K562 (cell line): ENCODE measurements around the gene NEK2. TPM values are rescaled to one million over a fixed set of nuclear protein-coding genes. Genes with fewer than 3 reads are reported as not detected.

Experiments
- KDM1A ChIP-seq, 2 experiments: fragments of 450-650 bp; IDR thresholded peaks; 2 replicates each; pipeline ENCODE4 v1.6.1; 2016; ENCODE audit warnings: mild to moderate bottlenecking in 2 of 2
- NEUROD1 ChIP-seq: fragments of 150-350 bp; IDR thresholded peaks from 2 replicates; pipeline ENCODE4 v1.6.1; 2014; ENCODE audit warnings: borderline replicate concordance, low read length, low read depth; ENCODE audit not compliant: partially characterized antibody
- PCBP1 ChIP-seq: fragments of 200-400 bp; formaldehyde crosslinking; IDR thresholded peaks from 2 replicates; pipeline ENCODE4 v1.6.1; 2018; ENCODE audit warnings: mild to moderate bottlenecking, low read depth, low read length; ENCODE audit not compliant: poor library complexity, severe bottlenecking
- PHB2 ChIP-seq: fragments of 450-650 bp; IDR thresholded peaks from 2 replicates; pipeline ENCODE4 v1.6.1; 2017; ENCODE audit warnings: low read depth
- TBL1XR1 ChIP-seq, 2 experiments: IDR thresholded peaks; 2 replicates each; pipeline ENCODE4 v1.6.1; 2012; ENCODE audit warnings: improper control_type of control experiment in 2 of 2, low read length in 2 of 2, mild to moderate bottlenecking in 1 of 2
- ZNF696 ChIP-seq: fragments of 250-450 bp; sonication (Bioruptor Pico); conservative IDR thresholded peaks from 2 replicates; pipeline ENCODE4 v1.4.0; 2020; ENCODE audit warnings: mild to moderate bottlenecking, moderate library complexity
- polyA plus RNA-seq, 8 experiments: library from polyadenylated mRNA; depleted of rRNA in 4 of 8; stranded (reverse) in 5 of 8; unstranded in 3 of 8; fragments of >200 nt; fragmentation: Nextera tagmentation in 2 of 8; fragmentation: Illumina TruSeq in 1 of 8; extraction: Ambion mirVana in 2 of 8; extraction: Trizol in 1 of 8; gene quantifications; 2 replicates each; pipeline versions ENCODE4 v1.2.1 to v1.2.3, GENCODE V29; 2011 to 2014; ENCODE audit warnings: inconsistent platforms in 1 of 8, missing spikeins in 1 of 8
- total RNA-seq, 7 experiments: library from RNA; depleted of rRNA in 6 of 7; stranded (reverse); fragments of >200 nt in 6 of 7; fragmentation: Illumina TruSeq in 2 of 7; extraction: Trizol in 2 of 7; gene quantifications; 2 replicates each; pipeline versions ENCODE4 v1.2.1 to v1.2.3, GENCODE V29; 2011 to 2021; ENCODE audit warnings: low replicate concordance in 1 of 7
- TF ChIP-seq, protein P1 (sequence below), 2 experiments: fragments of 450-650 bp; formaldehyde crosslinking in 1 of 2; IDR thresholded peaks; 2 replicates each; pipeline versions ENCODE4 v1.4.0 to v1.6.1; 2014 to 2020; ENCODE audit warnings: mild to moderate bottlenecking in 2 of 2, borderline replicate concordance in 1 of 2, low read depth in 1 of 2
- TF ChIP-seq, protein P2 (sequence below): sonication (generic); formaldehyde crosslinking; IDR thresholded peaks from 2 replicates; pipeline ENCODE4 v1.8.1; 2022; ENCODE audit warnings: missing genetic modification reagents
- TF ChIP-seq, protein P3 (sequence below): sonication (generic); formaldehyde crosslinking; IDR thresholded peaks from 2 replicates; pipeline ENCODE4 v1.8.0; 2022; ENCODE audit warnings: missing genetic modification reagents, mild to moderate bottlenecking, borderline replicate concordance
- TF ChIP-seq, protein P4 (sequence below), 3 experiments: fragments of 200-800 bp in 1 of 3; fragments of 250-450 bp in 1 of 3; fragments of 450-650 bp in 1 of 3; sonication (Bioruptor Pico) in 1 of 3; sonication (Bioruptor generic) in 1 of 3; formaldehyde crosslinking in 1 of 3; IDR thresholded peaks; 2 replicates each; pipeline versions ENCODE4 v1.6.1 to v1.8.0; 2016 to 2022; ENCODE audit warnings: mild to moderate bottlenecking in 2 of 3, missing genetic modification characterization in 2 of 3, missing compliant biosample characterization in 1 of 3, moderate library complexity in 1 of 3

The NEK2 gene
- total and polyA plus RNA-seq, 9 of the 15 experiments (the other 6 are each of a cell fraction or from before 2014, with no cell fraction given) = 30.0 to 74.7 (median 66.4) TPM

DNA sequence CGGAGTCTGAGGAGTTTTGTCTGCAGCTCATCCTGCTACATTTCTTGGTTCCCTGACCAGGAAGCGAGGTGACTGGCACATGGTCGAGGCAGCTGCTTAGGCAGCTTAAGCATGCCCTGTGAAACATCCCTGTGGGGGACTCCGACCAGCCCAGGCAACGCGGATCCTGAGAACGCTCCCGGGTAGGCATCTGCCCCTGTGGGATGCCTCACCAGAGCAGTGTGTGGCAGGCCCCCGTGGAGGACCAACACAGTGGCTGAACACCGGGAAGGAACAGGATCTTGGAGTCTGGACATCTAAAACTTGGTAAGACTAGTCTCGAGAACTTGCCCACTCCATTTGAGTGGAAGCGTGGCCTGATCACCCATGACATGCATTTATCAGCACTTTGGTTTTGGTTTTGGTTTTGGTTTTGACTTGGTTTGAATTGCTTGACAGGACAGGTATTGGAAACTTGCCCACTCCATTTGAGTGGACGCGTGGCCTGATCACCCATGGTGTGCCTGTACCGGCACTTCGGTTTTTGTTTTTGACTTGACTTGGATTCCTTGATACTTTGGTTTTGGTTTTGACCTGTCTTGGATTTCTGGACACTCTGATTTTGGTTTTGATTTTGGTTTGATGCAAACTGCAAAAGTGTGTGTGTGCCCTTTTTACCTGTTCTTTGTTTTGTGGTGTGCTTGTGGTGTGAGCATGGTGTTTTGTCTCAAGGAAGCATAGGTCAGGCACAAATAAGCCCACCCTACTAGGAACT is 12.2 kb upstream of the NEK2 start (continued):
- TF ChIP-seq, protein P1, sequence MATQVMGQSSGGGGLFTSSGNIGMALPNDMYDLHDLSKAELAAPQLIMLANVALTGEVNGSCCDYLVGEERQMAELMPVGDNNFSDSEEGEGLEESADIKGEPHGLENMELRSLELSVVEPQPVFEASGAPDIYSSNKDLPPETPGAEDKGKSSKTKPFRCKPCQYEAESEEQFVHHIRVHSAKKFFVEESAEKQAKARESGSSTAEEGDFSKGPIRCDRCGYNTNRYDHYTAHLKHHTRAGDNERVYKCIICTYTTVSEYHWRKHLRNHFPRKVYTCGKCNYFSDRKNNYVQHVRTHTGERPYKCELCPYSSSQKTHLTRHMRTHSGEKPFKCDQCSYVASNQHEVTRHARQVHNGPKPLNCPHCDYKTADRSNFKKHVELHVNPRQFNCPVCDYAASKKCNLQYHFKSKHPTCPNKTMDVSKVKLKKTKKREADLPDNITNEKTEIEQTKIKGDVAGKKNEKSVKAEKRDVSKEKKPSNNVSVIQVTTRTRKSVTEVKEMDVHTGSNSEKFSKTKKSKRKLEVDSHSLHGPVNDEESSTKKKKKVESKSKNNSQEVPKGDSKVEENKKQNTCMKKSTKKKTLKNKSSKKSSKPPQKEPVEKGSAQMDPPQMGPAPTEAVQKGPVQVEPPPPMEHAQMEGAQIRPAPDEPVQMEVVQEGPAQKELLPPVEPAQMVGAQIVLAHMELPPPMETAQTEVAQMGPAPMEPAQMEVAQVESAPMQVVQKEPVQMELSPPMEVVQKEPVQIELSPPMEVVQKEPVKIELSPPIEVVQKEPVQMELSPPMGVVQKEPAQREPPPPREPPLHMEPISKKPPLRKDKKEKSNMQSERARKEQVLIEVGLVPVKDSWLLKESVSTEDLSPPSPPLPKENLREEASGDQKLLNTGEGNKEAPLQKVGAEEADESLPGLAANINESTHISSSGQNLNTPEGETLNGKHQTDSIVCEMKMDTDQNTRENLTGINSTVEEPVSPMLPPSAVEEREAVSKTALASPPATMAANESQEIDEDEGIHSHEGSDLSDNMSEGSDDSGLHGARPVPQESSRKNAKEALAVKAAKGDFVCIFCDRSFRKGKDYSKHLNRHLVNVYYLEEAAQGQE (IDR thresholded peaks at IDR 0.05; ENCODE audit: borderline replicate concordance) = no peak
- TF ChIP-seq, protein P1 (CRISPR knock-in tag; IDR thresholded peaks at IDR 0.05; ENCODE audit: low read depth) = no peak
- TF ChIP-seq PHB2 (no peak), TBL1XR1 (IDR thresholded peaks at IDR 0.05; ENCODE audit: low read length in 2 of 2) (no peak), KDM1A (IDR thresholded peaks at IDR 0.05) (peak; percentile 95 to 97), PCBP1 (no peak), NEUROD1 (no peak), ZNF696 (CRISPR knock-in tag) (no peak)
- TF ChIP-seq, protein P2, sequence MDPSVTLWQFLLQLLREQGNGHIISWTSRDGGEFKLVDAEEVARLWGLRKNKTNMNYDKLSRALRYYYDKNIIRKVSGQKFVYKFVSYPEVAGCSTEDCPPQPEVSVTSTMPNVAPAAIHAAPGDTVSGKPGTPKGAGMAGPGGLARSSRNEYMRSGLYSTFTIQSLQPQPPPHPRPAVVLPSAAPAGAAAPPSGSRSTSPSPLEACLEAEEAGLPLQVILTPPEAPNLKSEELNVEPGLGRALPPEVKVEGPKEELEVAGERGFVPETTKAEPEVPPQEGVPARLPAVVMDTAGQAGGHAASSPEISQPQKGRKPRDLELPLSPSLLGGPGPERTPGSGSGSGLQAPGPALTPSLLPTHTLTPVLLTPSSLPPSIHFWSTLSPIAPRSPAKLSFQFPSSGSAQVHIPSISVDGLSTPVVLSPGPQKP (CRISPR knock-in tag) = no peak
- TF ChIP-seq, protein P3, sequence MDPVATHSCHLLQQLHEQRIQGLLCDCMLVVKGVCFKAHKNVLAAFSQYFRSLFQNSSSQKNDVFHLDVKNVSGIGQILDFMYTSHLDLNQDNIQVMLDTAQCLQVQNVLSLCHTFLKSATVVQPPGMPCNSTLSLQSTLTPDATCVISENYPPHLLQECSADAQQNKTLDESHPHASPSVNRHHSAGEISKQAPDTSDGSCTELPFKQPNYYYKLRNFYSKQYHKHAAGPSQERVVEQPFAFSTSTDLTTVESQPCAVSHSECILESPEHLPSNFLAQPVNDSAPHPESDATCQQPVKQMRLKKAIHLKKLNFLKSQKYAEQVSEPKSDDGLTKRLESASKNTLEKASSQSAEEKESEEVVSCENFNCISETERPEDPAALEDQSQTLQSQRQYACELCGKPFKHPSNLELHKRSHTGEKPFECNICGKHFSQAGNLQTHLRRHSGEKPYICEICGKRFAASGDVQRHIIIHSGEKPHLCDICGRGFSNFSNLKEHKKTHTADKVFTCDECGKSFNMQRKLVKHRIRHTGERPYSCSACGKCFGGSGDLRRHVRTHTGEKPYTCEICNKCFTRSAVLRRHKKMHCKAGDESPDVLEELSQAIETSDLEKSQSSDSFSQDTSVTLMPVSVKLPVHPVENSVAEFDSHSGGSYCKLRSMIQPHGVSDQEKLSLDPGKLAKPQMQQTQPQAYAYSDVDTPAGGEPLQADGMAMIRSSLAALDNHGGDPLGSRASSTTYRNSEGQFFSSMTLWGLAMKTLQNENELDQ (CRISPR knock-in tag) = no peak
- TF ChIP-seq, protein P4, sequence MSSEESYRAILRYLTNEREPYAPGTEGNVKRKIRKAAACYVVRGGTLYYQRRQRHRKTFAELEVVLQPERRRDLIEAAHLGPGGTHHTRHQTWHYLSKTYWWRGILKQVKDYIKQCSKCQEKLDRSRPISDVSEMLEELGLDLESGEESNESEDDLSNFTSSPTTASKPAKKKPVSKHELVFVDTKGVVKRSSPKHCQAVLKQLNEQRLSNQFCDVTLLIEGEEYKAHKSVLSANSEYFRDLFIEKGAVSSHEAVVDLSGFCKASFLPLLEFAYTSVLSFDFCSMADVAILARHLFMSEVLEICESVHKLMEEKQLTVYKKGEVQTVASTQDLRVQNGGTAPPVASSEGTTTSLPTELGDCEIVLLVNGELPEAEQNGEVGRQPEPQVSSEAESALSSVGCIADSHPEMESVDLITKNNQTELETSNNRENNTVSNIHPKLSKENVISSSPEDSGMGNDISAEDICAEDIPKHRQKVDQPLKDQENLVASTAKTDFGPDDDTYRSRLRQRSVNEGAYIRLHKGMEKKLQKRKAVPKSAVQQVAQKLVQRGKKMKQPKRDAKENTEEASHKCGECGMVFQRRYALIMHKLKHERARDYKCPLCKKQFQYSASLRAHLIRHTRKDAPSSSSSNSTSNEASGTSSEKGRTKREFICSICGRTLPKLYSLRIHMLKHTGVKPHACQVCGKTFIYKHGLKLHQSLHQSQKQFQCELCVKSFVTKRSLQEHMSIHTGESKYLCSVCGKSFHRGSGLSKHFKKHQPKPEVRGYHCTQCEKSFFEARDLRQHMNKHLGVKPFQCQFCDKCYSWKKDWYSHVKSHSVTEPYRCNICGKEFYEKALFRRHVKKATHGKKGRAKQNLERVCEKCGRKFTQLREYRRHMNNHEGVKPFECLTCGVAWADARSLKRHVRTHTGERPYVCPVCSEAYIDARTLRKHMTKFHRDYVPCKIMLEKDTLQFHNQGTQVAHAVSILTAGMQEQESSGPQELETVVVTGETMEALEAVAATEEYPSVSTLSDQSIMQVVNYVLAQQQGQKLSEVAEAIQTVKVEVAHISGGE (CRISPR knock-in tag; IDR thresholded peaks at IDR 0.05) = no peak
